GM15510 (cell line): Measurements from ENCODE around the gene FGF21.

Experiments used
- POLR2A ChIP-seq: IDR thresholded peaks from 3 replicates; pipeline ENCODE4 v1.6.1; 2011; ENCODE audit warnings: borderline replicate concordance; ENCODE audit not compliant: insufficient read length; ENCODE audit errors: extremely low read depth

Gene FGF21

GRCh38 chr19:48720613-48721296 is 34.6 kb upstream of the FGF21 start:
- peak; percentile 44 for TF ChIP-seq POLR2A

DNA sequence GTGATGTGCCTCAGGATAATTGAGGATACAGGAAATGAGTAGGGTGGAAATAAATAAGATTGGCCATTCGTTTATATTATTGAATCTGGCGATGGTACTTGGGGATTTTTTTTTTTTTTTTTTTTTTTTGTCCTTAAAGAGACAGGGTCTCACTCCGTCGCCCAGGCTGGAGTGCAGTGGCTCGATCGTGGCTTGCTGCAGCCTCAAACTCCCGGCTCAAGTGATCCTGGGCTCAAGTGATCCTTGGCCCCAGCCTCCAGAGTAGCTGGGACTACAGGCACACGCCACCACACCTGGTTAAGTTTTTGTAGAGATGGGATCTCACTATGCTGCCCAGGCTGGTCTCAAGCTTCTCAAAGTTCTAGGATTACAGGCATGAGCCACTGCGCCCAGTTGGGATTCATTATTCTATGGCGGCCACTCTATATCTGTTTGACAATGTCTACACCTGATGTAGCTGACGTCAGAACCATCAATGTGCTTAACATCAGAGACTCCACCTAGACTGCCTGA is 33.1 kb upstream of the FGF21 start:
- no peak for TF ChIP-seq POLR2A

GRCh38 chr19:48724796-48725753 is 30.2 kb upstream of the FGF21 start:
- TF ChIP-seq POLR2A = no peak

DNA sequence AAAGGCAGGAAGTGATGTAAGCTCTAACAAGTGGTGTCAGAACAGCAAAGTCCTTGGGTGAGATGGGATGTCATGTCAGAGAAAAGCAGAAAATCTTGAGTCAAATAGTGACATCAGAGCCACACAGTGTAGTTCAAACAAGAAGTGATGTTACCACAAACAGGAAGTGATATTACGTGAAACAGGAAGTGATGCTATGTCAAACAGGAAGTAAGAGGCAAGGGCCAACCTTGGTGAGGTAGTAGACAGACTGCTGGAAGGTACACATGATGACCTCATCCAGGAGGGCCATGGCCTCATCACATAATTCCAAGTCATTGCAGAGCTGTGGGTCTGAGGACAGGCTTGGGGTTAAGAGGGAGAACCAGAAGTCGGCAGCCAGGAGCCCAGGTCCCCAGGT is 28.8 kb upstream of the FGF21 start:
- no peak for TF ChIP-seq POLR2A

GRCh38 chr19:48728911-48729664 is 26.2 kb upstream of the FGF21 start:
- TF ChIP-seq POLR2A = no peak

GRCh38 chr19:48731452-48731851 is 23.9 kb upstream of the FGF21 start:
- no peak for TF ChIP-seq POLR2A

- TF ChIP-seq POLR2A = no peak
Measured at GRCh38 chr19:48734625-48735024, 20.7 kb upstream of the FGF21 start.

DNA sequence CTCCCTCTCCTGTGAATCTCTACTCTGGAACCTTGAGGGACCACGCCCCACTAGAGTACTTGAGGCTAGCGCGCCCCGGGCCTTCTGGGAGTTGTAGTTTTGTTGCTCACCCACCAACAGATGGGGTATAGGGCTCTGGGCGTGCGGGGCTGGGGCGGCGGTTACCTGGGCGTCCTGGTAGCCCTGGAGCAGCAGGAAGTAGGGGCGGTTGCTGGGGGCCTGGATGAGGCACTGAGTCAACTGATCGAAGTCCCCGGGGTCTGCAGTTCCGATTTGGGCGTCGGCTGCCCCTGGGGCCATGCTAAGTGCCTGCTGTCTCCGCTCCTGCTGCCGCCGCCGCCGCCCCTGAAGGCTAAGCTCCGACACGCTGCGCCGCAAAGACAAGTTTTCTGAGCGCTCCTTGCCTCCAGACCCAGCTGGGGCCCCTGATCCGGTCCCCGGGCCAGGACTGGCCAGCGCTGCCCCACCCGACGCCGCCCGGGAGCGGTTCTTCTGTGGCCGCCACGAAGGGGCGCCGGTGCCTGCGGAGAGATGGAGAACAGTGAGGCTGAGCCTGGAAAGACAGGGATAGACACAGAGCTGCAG is 20.2 kb upstream of the FGF21 start:
- TF ChIP-seq POLR2A = no peak

DNA sequence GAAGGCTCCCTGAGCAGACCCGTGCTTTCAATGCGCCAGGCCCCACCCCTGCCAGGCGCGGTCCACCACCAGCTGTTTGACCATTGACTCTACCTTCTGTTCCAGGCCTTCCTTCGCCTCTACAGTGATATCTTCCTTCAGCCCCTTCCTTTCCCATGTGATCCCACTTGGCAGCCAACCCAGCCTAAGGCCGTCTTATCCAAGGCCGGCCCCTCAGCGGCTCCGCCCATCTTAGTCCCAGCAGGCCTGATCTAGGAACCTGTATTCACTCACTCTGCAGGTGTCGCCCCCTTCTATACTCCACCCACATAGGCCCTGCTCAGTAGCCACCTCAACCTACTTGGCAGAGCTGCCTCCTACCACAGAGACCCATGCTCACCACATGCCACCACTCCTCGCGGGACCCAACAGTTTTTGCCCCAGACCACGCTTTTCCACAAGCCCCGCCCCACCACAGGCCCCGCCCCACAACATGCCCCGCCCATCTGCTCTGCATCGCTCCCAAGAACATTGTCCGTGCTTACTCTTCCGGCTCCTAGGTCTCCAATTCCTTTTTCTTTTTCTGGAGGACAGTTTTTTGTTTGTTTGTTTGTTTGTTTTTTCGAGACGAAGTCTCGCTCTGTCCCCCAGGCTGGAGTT is 17.8 kb upstream of the FGF21 start:
- TF ChIP-seq POLR2A = no peak

- peak; percentile 21 for TF ChIP-seq POLR2A
Measured at GRCh38 chr19:48738557-48739403, 16.5 kb upstream of the FGF21 start.

DNA sequence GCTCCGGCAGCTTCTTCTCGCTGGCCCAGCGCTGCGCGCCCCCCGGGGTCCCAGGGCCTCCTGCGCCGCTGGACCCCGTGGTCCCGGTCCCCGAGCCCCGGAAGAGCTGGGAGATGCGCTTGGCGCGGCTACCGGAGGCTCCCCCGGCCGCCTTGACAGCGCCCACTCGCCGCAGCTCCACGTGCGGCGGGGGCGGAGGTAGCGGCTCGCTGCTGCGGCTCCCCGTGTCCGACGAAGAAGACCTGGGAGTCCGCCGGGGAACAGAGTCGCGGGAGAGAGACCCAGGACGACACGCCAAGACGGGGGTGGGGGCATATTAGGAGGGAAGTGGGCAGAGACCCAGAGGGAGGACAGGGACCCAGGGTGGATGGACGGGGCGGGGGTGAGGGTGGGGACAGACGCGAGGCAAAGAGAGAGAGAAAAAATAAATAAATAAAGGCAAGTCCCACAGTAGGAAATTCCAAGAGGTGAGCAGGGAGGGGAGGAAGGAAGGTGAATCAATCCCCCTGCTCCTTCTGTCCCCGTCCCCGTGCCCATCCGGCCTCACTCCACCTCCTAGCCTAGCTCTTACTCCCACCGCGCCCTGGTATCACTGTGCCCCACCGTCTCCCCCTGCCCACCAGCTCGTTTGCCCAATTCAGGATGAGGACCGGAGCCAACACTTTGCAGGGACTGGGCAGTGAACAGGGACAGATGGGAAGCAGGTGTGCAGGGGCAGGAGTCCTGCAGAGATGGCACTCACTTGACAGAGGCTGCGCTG is 15.7 kb upstream of the FGF21 start:
- TF ChIP-seq POLR2A = no peak

GRCh38 chr19:48740164-48740972 is 15.0 kb upstream of the FGF21 start, which contains the start of gene RASIP1:
RASIP1 (minus strand) TSS chr19:48740610; CDS start chr19:48740282, 328 bp downstream.
- TF ChIP-seq POLR2A = no peak
